IPS DF 4.7 (cell line): ENCODE measurements around the gene ZNF593.

Experiments
- DNase-seq: peaks from one replicate; pipeline ENCODE4 v3.0.0-alpha.2; 2013; ENCODE audit warnings: low spot score; ENCODE audit errors: extremely low read depth

Gene ZNF593

DNA sequence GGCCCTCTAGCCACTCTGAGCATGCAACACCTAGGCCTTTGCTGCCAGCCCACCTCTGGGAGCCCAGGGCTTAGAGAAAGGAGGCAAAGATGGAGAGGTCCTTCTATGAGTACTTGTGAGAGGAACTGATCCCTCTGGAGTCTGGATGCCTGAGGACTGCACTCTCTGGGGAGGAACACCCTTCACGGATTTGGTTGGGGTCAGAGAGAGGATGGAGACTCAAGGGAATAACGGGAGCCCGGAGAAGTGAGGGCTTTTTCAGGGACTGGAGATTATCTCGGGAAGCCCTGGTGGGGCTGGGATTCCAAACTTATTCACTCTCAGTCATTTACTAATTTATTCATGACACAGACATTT, 532 bp upstream of the ZNF593 start:
- DNase-seq, result no peak

DNA sequence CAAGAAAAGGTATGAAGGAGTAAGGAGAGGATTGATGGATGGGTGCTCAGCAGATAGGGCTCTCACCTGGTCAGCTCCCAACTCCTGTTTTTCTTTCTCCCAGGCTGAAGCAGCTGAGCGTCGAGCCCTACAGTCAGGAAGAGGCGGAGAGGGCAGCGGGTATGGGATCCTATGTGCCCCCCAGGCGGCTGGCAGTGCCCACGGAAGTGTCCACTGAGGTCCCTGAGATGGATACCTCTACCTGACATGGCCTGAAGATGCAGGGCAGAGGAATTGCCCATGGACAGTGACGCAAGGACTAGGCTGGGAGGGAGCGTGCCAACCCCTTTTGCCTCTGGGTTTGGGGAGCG, 739 bp downstream of the ZNF593 start:
- DNase-seq, result no peak

- DNase-seq, result no peak
Observed at GRCh38 chr1:26171084-26172072, 1.7 kb downstream of the ZNF593 start, which contains the start of gene ZNF593OS. Gene ZNF593OS, minus strand, starts transcription at chr1:26171832. Its CDS starts 171 bp downstream, at chr1:26171661.

DNA sequence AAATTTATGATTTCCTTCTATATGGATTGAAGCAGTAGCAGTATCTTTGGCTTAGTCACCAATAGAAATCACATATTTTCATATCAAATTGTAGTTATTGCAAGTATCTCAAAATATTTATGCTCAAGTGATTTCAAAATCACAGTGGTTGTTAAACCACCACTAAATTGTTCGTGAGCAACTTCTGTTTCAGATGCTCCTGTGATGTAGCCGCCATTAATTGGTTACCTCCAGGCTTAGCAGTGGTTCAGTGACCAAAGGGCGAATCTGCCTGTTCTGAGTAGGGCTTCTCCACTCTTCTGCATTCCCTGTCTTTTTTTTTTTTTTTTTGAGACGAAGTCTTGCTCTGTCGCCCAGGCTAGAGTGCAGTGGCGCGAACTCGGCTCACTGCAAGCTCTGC, 5.6 kb downstream of the ZNF593 start:
- no peak for DNase-seq

DNA sequence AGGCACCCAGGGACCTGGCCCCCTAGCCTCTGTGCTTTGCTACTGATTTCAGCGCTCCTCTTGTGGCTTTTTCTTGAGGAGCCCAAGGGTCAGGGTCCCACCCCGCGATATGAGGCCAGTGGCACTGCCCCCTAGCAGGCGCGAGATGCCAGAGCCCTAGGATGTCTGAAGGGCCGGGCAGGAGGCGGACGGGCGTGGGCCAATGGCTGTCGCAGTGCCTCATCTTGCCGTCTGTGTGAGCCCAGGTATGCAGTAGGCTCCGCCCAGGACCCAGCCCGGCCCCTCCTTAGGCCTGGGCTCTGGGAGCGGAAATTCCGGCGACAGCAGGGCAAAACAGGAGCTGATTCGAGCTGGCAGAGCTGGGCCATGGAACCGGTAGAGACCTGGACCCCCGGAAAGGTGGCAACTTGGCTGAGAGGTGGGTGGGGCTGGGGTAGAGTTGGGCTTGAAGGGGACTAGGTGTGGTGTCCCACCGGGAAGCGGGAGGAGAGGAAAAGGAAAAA, 7.5 kb downstream of the ZNF593 start, which contains the start of gene CNKSR1:
TSS of gene CNKSR1 (plus strand) at position 310 of the 503 bp plus-strand sequence. CDS start at position 367, 57 bp downstream.
- no peak for DNase-seq

GRCh38 chr1:26180010-26180506, 10.3 kb downstream of the ZNF593 start:
- DNase-seq, result no peak

DNA sequence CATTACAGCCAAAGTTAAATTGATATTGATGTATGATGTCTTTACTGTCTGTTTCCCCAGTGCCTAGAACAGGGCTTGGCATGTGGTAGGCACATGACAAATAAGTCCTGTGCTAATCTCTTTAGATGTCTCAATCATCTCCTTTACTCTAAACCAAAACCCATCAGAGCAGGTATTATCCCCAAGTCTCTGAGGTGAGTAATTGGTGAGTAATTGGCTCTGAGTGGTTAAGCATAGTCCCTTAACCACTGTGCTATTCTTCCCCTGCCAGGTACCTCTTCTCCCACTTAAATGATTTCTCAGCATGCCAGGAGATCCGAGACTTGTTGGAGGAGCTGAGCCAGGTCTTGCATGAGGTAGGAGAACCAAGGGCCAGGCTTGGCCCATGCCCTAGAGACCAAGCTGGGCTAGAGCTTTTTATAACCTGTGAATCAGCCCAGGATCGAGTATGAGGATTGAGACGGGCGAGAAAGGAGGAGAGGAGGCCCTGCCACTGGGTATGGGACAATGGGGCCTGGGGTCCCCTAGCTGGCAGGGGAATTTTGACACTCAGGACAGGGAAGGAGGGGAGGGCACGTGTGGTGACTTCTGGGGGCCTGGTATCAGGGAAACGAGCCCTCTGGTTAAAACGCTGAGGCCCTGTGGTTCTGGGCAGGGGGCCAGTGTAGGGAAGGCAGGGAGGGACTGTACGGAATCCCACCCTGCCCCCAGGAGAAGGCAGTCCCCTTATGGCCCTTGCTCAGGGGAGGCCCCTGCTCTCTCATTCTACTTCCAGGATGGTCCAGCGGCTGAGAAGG, 12.1 kb downstream of the ZNF593 start:
- DNase-seq, result no peak

GRCh38 chr1:26182383-26182696, 12.6 kb downstream of the ZNF593 start:
- no peak for DNase-seq

DNA sequence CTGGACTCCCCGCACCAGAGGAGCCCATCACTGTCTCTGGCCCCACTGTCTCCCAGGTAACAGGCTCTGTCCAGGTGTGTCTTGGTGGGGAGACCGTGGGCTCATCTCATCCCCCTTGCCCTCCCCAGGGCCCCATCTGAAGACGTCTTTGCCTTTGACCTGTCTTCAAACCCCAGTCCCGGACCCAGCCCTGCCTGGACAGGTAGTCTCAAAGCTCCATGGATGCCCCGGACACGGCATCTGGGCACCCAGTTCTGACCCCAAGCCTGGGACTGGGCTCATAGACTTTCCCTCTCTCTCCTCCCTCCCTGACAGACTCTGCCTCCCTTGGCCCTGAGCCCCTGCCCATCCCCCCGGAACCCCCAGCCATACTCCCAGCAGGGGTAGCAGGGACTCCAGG, 14.4 kb downstream of the ZNF593 start:
- DNase-seq, result no peak

DNA sequence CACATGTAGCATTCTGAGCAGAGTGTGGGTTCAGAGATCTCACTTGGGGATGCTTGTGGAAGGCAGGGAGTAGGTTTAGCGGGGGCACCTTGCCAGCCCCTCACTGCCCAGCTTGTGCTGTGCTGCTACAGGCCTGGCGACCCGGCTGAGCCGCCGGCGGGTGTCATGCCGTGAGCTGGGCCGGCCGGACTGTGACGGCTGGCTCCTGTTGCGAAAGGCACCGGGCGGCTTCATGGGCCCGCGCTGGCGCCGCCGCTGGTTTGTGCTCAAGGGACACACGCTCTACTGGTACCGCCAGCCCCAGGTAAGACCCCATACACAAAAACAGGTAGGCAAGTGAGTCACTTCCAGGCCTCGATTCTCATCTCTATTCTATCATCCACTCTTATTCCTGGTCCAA, 15.2 kb downstream of the ZNF593 start:
- no peak for DNase-seq

GRCh38 chr1:26187882-26188281, 18.2 kb downstream of the ZNF593 start:
- no peak for DNase-seq

- DNase-seq, result no peak
Observed at GRCh38 chr1:26188477-26188876, 18.8 kb downstream of the ZNF593 start.

- no peak for DNase-seq
Observed at GRCh38 chr1:26189331-26189730, 19.6 kb downstream of the ZNF593 start.

- DNase-seq, result no peak
Observed at GRCh38 chr1:26189751-26190275, 20.1 kb downstream of the ZNF593 start.

DNA sequence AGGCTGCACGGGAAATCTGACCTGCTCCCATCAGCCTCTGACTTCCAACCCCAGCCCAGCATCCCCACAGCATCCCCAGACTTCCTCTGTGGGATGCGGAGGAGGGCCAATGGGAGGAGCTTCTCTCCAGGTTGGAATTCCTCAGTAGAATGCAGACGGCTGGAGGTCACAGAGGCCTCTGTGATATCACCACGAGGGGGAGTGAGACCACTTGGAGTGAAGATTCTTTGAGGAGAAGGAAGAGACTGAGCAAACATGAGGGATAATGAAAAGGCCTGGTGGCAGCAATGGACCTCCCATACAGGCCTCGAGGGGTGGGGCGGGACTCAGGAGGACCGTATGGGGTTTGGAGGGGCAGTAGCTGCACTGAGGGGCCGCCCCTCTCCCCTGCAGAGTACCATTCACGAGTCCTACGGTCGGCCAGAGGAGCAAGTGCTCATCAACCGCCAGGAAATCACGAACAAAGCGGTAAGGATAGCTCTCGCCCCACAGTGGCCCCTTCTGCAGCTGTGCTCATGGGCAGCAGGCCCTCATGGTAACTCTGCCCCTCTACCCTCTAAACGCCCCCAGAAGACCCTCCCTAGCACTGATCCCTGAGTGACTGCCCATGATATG, 20.8 kb downstream of the ZNF593 start, which contains the start of gene CATSPER4:
TSS of gene CATSPER4 (plus strand) at position 230 of the 615 bp plus-strand sequence. CDS start at position 256, 26 bp downstream.
- peak; percentile 87 for DNase-seq

DNA sequence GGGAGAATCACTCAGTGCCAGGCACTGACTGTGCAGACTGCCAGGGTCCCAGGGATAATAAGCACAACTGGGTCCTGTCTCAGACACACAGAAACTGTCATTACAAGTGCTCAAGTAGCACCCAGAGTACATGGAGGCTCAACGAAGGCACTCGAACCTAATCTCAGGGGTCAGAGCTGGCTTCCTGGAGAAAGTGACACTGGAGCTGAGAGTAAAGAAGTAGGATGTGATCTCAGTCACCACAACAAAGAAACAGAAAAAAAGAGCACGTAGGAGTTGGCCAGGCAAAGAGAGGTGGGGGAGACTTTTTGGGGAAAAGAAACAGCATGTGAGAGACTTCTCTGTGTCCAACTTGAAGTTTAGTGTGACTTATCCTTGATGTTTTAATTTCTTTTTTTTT, 22.0 kb downstream of the ZNF593 start:
- no peak for DNase-seq

GRCh38 chr1:26195805-26196204, 26.1 kb downstream of the ZNF593 start:
- no peak for DNase-seq

- no peak for DNase-seq
Observed at GRCh38 chr1:26197301-26197700, 27.6 kb downstream of the ZNF593 start.

GRCh38 chr1:26197813-26198212, 28.1 kb downstream of the ZNF593 start:
- DNase-seq, result no peak

- DNase-seq, result no peak
Observed at GRCh38 chr1:26200413-26200812, 30.7 kb downstream of the ZNF593 start.

- DNase-seq, result no peak
Observed at GRCh38 chr1:26203642-26204318, 34.1 kb downstream of the ZNF593 start.
